Glutamatergic neuron (in vitro differentiated cells): ENCODE data around the gene SLC38A8. TPM values are rescaled to one million over a fixed set of nuclear protein-coding genes. Genes with fewer than 3 reads are reported as not detected.
A peak's percentile ranks its signal among the peaks of the same experiment; 100 is the strongest.

ENCODE experiments used
- DNase-seq: peaks from one replicate; pipeline ENCODE4 v3.0.0; 2022
- H3K27ac Mint-ChIP-seq: one replicate; pipeline ENCODE4 v1.8.0; 2020; ENCODE audit warnings: mild to moderate bottlenecking, mixed read lengths, inconsistent platforms; ENCODE audit not compliant: unreplicated experiment
- H3K27me3 Mint-ChIP-seq: one replicate; pipeline ENCODE4 v1.8.0; 2020; ENCODE audit warnings: mild to moderate bottlenecking, moderate library complexity, mixed read lengths, inconsistent platforms; ENCODE audit not compliant: unreplicated experiment
- H3K36me3 Mint-ChIP-seq: one replicate; pipeline ENCODE4 v1.8.0; 2020; ENCODE audit warnings: mild to moderate bottlenecking, mixed read lengths, inconsistent platforms; ENCODE audit not compliant: unreplicated experiment
- H3K4me1 Mint-ChIP-seq: one replicate; pipeline ENCODE4 v1.8.0; 2020; ENCODE audit warnings: mild to moderate bottlenecking, low read depth, mixed read lengths, inconsistent platforms; ENCODE audit not compliant: unreplicated experiment
- H3K4me3 Mint-ChIP-seq: one replicate; pipeline ENCODE4 v1.8.0; 2020; ENCODE audit warnings: mild to moderate bottlenecking, mixed read lengths, inconsistent platforms; ENCODE audit not compliant: unreplicated experiment
- H3K9me3 Mint-ChIP-seq: one replicate; pipeline ENCODE4 v1.8.0; 2020; ENCODE audit warnings: mild to moderate bottlenecking, moderate library complexity, mixed read lengths, inconsistent platforms; ENCODE audit not compliant: unreplicated experiment
- CTCF ChIP-seq: fragments of 200-600 bp; sonication (generic); IDR thresholded peaks from one replicate; pipeline ENCODE4 v1.5.0; 2021; ENCODE audit not compliant: partially characterized antibody, unreplicated experiment
- total RNA-seq: library from RNA; stranded (reverse); fragmentation: NEBNext Ultra II Directional; extraction: Animal tissue kit (Norgen Biotek cat#: 25700); gene quantifications from one replicate; pipeline ENCODE4 v1.2.1, GENCODE V29; 2021; ENCODE audit not compliant: unreplicated experiment

SLC38A8 gene
- total RNA-seq, 1 donor from 2014 or later = not detected

- H3K36me3 Mint-ChIP-seq = no peaks in the 10 kb centered on the region
- H3K9me3 Mint-ChIP-seq = peaks cover 14% of the 10 kb centered on the region
- no peak for TF ChIP-seq CTCF
- no peak overlapping the region for H3K4me3 Mint-ChIP-seq
- no peak for DNase-seq
- no peak overlapping the region for H3K27ac Mint-ChIP-seq
- peaks cover 23% of the 10 kb centered on the region for H3K4me1 Mint-ChIP-seq
- H3K27me3 Mint-ChIP-seq = peaks cover 11% of the 10 kb centered on the region
Observed at GRCh38 chr16:84043486-84044117, 1.0 kb upstream of the SLC38A8 start.

GRCh38 chr16:84042879-84043485, 387 bp upstream of the SLC38A8 start:
- no peak for DNase-seq
- Mint-ChIP-seq H3K4me1 (peaks cover 27% of the 10 kb centered on the region), H3K27ac (no peak overlapping the region), H3K36me3 (no peaks in the 10 kb centered on the region), H3K4me3 (no peak overlapping the region), H3K27me3 (peaks cover 11% of the 10 kb centered on the region), H3K9me3 (peaks cover 14% of the 10 kb centered on the region)
- no peak for TF ChIP-seq CTCF

- H3K27ac Mint-ChIP-seq = no peak overlapping the region
- no peaks in the 10 kb centered on the region for H3K36me3 Mint-ChIP-seq
- H3K9me3 Mint-ChIP-seq = peaks cover 10% of the 10 kb centered on the region
- no peak for TF ChIP-seq CTCF
- no peak for DNase-seq
- H3K27me3 Mint-ChIP-seq = peaks cover 11% of the 10 kb centered on the region
- no peak overlapping the region for H3K4me3 Mint-ChIP-seq
- H3K4me1 Mint-ChIP-seq = peaks cover 27% of the 10 kb centered on the region
Observed at GRCh38 chr16:84041881-84042280, 714 bp downstream of the SLC38A8 start.

GRCh38 chr16:84040823-84041820, 1.5 kb downstream of the SLC38A8 start:
- Mint-ChIP-seq H3K27me3 (peaks cover 11% of the 10 kb centered on the region), H3K4me1 (peaks cover 27% of the 10 kb centered on the region), H3K27ac (peak overlapping the region; percentile 10), H3K4me3 (no peak overlapping the region), H3K36me3 (no peaks in the 10 kb centered on the region), H3K9me3 (peaks cover 10% of the 10 kb centered on the region)
- TF ChIP-seq CTCF = no peak
- DNase-seq = no peak
